Left colon (tissue), 2 donors: Measurements from ENCODE around the gene BTRC. TPM values are rescaled to one million over a fixed set of nuclear protein-coding genes. Genes with fewer than 3 reads are reported as not detected.
"Not testable (repeated sequence)": the region's sequence is repeated elsewhere in the genome, so short reads cannot be mapped to it uniquely, and the experiment has no call there.

Experiments
- ATAC-seq: fragments of 200-7000 bp; cut with Tn5 transposase; one replicate; pipeline ENCODE4 v1.9.1; 2020; ENCODE audit warnings: mild to moderate bottlenecking, moderate library complexity
- DNase-seq, 2 donors: peaks; one replicate each; pipeline ENCODE4 v3.0.0-alpha.2; 2020
- intact Hi-C, 2 donors: fragments of 100-400 bp; cut with DNase I in 1 of 2; cut with micrococcal nuclease in 1 of 2; formaldehyde crosslinking; loops; one replicate each; pipeline versions ENCODE4 v1.11.2 to v1.14.0; 2022; cut with DNase I, micrococcal nuclease
- total RNA-seq, 2 donors: library from RNA; stranded (reverse); fragmentation: NEBNext Ultra II Directional; extraction: Animal tissue kit (Norgen Biotek cat#: 25700); gene quantifications; one replicate each; pipeline ENCODE4 v1.2.1, GENCODE V29; 2021
- donor health status: DM: no; HTN: no; CAD: no.
- donor health status: DM: yes; HTN: yes; CAD: no.

BTRC gene
- total RNA-seq, 2 donors from 2014 or later, result 13.0 to 15.5 TPM

GRCh38 chr10:101421967-101422366 lies 68.0 kb downstream of the BTRC start:
- DNase-seq, ATAC-seq, intact Hi-C loops: not testable (repeated sequence)

GRCh38 chr10:101425535-101425934 lies 71.6 kb downstream of the BTRC start:
- ATAC-seq (no peak), DNase-seq (no peak)
- intact Hi-C loops, result no loop called here

- intact Hi-C loops, result no loop called here
- ATAC-seq (no peak), DNase-seq (no peak)
Observed at GRCh38 chr10:101428036-101428435, 74.1 kb downstream of the BTRC start.

GRCh38 chr10:101429423-101429822 lies 75.5 kb downstream of the BTRC start:
- no peak for ATAC-seq

GRCh38 chr10:101436302-101436701 lies 82.3 kb downstream of the BTRC start:
- intact Hi-C loops, result no loop called here
- ATAC-seq (no peak), DNase-seq (no peak)

More at GRCh38 chr10:101429423-101429822, 75.5 kb downstream of the BTRC start:
- DNase-seq, result no peak
- intact Hi-C loops, result no loop called here

- no peak for ATAC-seq
- intact Hi-C loops, result no loop called here
- DNase-seq, result no peak
Observed at GRCh38 chr10:101438881-101439391, 85.0 kb downstream of the BTRC start.

GRCh38 chr10:101441541-101442455 lies 87.8 kb downstream of the BTRC start:
- ATAC-seq, result peak; percentile 92
- no peak for DNase-seq
- intact Hi-C loops, result no loop called here

GRCh38 chr10:101442456-101442800 lies 88.5 kb downstream of the BTRC start:
- DNase-seq (no peak), ATAC-seq (no peak)
- intact Hi-C loops, result no loop called here

- DNase-seq (no peak), ATAC-seq (no peak)
- intact Hi-C loops, result no loop called here
Observed at GRCh38 chr10:101444058-101444898, 90.3 kb downstream of the BTRC start.

GRCh38 chr10:101446071-101446470 lies 92.1 kb downstream of the BTRC start:
- ATAC-seq (no peak), DNase-seq (no peak)
- intact Hi-C loops, result no loop called here

- ATAC-seq, result no peak
Observed at GRCh38 chr10:101446947-101447346, 93.0 kb downstream of the BTRC start.

GRCh38 chr10:101447477-101447876 lies 93.5 kb downstream of the BTRC start:
- DNase-seq (no peak), ATAC-seq (no peak)
- intact Hi-C loops, result no loop called here

More at GRCh38 chr10:101446947-101447346, 93.0 kb downstream of the BTRC start:
- DNase-seq, result no peak
- intact Hi-C loops, result no loop called here

- DNase-seq, result no peak
- ATAC-seq, result no peak
- intact Hi-C loops, result no loop called here
Observed at GRCh38 chr10:101450277-101451080, 96.5 kb downstream of the BTRC start.

GRCh38 chr10:101451261-101451660 lies 97.3 kb downstream of the BTRC start:
- intact Hi-C loops, result no loop called here
- DNase-seq (no peak), ATAC-seq (no peak)

- ATAC-seq, result no peak
- DNase-seq, result no peak
- intact Hi-C loops, result no loop called here
Observed at GRCh38 chr10:101451667-101452069, 97.7 kb downstream of the BTRC start.

- intact Hi-C loops, result no loop called here
- ATAC-seq, result no peak
- no peak for DNase-seq
Observed at GRCh38 chr10:101452176-101452575, 98.2 kb downstream of the BTRC start.

GRCh38 chr10:101452593-101452992 lies 98.6 kb downstream of the BTRC start:
- intact Hi-C loops, result no loop called here
- no peak for ATAC-seq
- no peak for DNase-seq

- intact Hi-C loops, result no loop called here
- ATAC-seq, result no peak
- DNase-seq, result no peak
Observed at GRCh38 chr10:101453318-101453717, 99.4 kb downstream of the BTRC start.
